ENCODE results near the gene L3MBTL2. TPM values are rescaled to one million over a fixed set of nuclear protein-coding genes. Genes with fewer than 3 reads are reported as not detected.

The L3MBTL2 gene
- total RNA-seq, 1 donor from 2014 or later, result 39.3 TPM

- Mint-ChIP-seq H3K4me3 (ENCODE audit: low read depth) (no peak overlapping the region), H3K9me3 (no peaks in the 10 kb centered on the region), H3K4me1 (ENCODE audit: low read depth) (no peaks in the 10 kb centered on the region), H3K27me3 (ENCODE audit: low read depth) (peaks cover 6% of the 10 kb centered on the region), H3K27ac (no peak overlapping the region), H3K36me3 (ENCODE audit: low read depth) (no peaks in the 10 kb centered on the region)
- intact Hi-C loops (cut with micrococcal nuclease), result no loop called here
- DNase-seq (ENCODE audit: low spot score), result no peak
Measured at GRCh38 chr22:41191467-41191866, 13.6 kb upstream of the L3MBTL2 start.

- Mint-ChIP-seq H3K27ac (no peak overlapping the region), H3K27me3 (ENCODE audit: low read depth) (peaks cover 12% of the 10 kb centered on the region), H3K9me3 (no peaks in the 10 kb centered on the region), H3K4me3 (ENCODE audit: low read depth) (no peak overlapping the region), H3K4me1 (ENCODE audit: low read depth) (peaks cover 5% of the 10 kb centered on the region), H3K36me3 (ENCODE audit: low read depth) (no peaks in the 10 kb centered on the region)
- intact Hi-C loops (cut with micrococcal nuclease), result no loop called here
- DNase-seq (ENCODE audit: low spot score), result no peak
Measured at GRCh38 chr22:41193829-41194228, 11.3 kb upstream of the L3MBTL2 start.

DNA sequence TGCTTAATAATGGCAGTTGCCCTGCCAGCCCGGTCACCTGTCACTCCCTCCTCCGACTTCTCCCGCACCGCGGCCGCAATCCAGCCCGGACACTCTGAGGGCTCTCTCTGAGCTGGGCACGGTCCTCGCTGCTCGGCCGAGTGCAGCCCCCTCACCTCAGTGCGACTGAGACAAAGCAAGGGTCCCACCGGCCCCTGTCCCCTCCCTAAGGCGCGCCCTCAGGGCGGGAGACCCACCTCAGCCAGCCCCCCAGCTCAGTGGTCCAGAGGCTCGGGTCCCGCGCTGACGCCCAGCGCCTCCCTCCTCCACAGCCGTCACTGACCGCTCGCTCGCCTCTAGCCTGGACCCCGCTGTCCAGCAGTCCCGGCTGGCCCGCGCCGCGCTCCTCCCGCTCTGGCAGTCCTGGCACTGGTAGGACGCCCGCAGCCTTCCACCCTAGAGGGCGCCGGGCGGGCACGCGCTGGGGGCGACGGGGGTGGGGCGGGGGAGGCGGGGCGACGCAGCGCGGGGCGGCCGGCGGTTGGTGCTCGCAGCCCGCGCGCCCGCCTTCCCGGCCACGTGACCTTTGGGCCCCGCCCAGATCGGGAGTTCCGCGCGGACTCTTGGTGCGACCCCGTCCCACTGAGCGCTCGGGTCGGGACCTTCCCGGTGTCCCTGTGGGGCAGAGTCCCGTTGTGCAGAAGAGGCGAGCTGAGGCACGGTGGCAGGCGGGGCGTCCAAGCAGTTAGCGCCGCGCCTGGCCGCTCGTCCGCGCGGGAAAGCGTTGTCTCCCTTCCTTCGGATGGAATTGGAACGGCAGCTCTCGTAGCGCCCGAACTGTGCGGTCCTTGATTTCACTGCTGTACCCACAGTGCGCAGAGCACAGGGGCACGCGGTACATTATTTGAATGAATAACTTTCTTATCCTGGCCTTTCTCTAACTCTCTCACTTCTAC lies 7.8 kb upstream of the L3MBTL2 start:
- no peak overlapping the region for H3K27ac Mint-ChIP-seq
- peak overlapping the region; percentile 86 for H3K4me3 Mint-ChIP-seq (ENCODE audit: low read depth)
- no peaks in the 10 kb centered on the region for H3K9me3 Mint-ChIP-seq
- peak; percentile 76 for DNase-seq (ENCODE audit: low spot score)
- peaks cover 5% of the 10 kb centered on the region for H3K4me1 Mint-ChIP-seq (ENCODE audit: low read depth)
- H3K27me3 Mint-ChIP-seq (ENCODE audit: low read depth), result peaks cover 27% of the 10 kb centered on the region
- intact Hi-C loops (cut with micrococcal nuclease), result loop anchor here (1.0 kb wide), 1 partner anchor 8 kb away; the partner anchor contains the start of gene L3MBTL2
- H3K36me3 Mint-ChIP-seq (ENCODE audit: low read depth), result no peaks in the 10 kb centered on the region

- H3K36me3 Mint-ChIP-seq (ENCODE audit: low read depth), result no peaks in the 10 kb centered on the region
- peak overlapping the region; percentile 86 for H3K4me3 Mint-ChIP-seq (ENCODE audit: low read depth)
- no peak overlapping the region for H3K27ac Mint-ChIP-seq
- peaks cover 5% of the 10 kb centered on the region for H3K4me1 Mint-ChIP-seq (ENCODE audit: low read depth)
- no peaks in the 10 kb centered on the region for H3K9me3 Mint-ChIP-seq
- H3K27me3 Mint-ChIP-seq (ENCODE audit: low read depth), result peaks cover 28% of the 10 kb centered on the region
- peak; percentile 49 for DNase-seq (ENCODE audit: low spot score)
- intact Hi-C loops (cut with micrococcal nuclease), result no loop called here
Measured at GRCh38 chr22:41198027-41198580, 7.0 kb upstream of the L3MBTL2 start.

GRCh38 chr22:41201141-41201540 lies 4.0 kb upstream of the L3MBTL2 start:
- intact Hi-C loops (cut with micrococcal nuclease), result loop anchor here (10.0 kb wide), 1 partner anchor 244 kb away; the partner anchor contains the start of gene TOB2
- Mint-ChIP-seq H3K4me3 (ENCODE audit: low read depth) (no peak overlapping the region), H3K4me1 (ENCODE audit: low read depth) (peaks cover 8% of the 10 kb centered on the region), H3K27me3 (ENCODE audit: low read depth) (peaks cover 30% of the 10 kb centered on the region), H3K36me3 (ENCODE audit: low read depth) (peaks cover 3% of the 10 kb centered on the region), H3K9me3 (no peaks in the 10 kb centered on the region), H3K27ac (no peak overlapping the region)
- no peak for DNase-seq (ENCODE audit: low spot score)

DNA sequence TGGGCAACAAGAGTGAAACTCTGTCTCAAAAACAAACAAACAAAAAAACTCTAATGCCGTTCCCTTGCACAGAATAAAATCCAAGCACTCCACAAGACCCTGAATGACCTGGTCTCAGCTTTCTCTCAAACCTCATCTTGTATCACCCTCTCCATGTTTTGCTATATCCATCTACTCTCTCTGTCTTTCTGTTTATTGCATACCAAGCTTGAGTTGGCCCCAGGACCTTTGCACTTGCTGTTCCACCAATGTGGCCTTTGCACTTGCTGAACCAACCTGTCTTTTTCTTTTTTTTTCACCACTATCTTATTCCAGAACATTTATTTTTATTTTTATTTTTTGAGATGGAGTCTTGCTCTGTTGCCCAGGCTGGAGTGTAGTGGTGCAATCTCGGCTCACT lies 2.0 kb upstream of the L3MBTL2 start:
- Mint-ChIP-seq H3K9me3 (no peaks in the 10 kb centered on the region), H3K36me3 (ENCODE audit: low read depth) (peaks cover 10% of the 10 kb centered on the region), H3K4me1 (ENCODE audit: low read depth) (peaks cover 13% of the 10 kb centered on the region), H3K27me3 (ENCODE audit: low read depth) (peaks cover 26% of the 10 kb centered on the region), H3K4me3 (ENCODE audit: low read depth) (no peak overlapping the region), H3K27ac (no peak overlapping the region)
- intact Hi-C loops (cut with micrococcal nuclease), result loop anchor here (10.0 kb wide), 1 partner anchor 242 kb away; the partner anchor contains the start of gene TOB2
- no peak for DNase-seq (ENCODE audit: low spot score)

DNA sequence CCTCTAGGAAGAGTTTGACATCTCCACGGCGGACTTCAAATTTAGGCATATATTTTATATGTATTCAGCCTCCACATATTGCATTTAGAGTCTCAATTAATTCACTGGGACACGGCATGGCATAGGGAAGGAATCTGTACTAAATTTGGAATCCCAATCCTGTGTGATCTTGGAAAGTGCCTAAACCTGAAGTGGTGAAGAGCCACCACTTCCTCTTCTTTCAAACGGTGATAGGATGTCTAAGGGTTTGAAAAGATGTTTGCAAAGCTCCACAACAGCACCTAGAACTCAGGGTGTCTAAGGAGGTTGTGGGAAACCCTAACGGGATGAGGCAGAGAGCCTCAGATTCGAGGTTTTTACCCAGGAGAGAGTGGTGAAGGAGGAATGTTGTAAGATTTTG lies 1.0 kb upstream of the L3MBTL2 start:
- peak overlapping the region; percentile 54 for H3K4me3 Mint-ChIP-seq (ENCODE audit: low read depth)

GRCh38 chr22:41206719-41207118 lies 1.6 kb downstream of the L3MBTL2 start:
- Mint-ChIP-seq H3K4me3 (ENCODE audit: low read depth) (peak overlapping the region; percentile 58), H3K36me3 (ENCODE audit: low read depth) (peaks cover 25% of the 10 kb centered on the region), H3K4me1 (ENCODE audit: low read depth) (peaks cover 12% of the 10 kb centered on the region), H3K27me3 (ENCODE audit: low read depth) (peaks cover 9% of the 10 kb centered on the region), H3K27ac (no peak overlapping the region), H3K9me3 (no peaks in the 10 kb centered on the region)
- DNase-seq (ENCODE audit: low spot score), result no peak
- intact Hi-C loops (cut with micrococcal nuclease), result loop anchor here (5.0 to 10.0 kb wide), 2 partner anchors 238 to 254 kb away; partner anchors contain the start of genes RBX1 and TOB2

More for the DNA sequence above, 1.0 kb upstream of the L3MBTL2 start:
- Mint-ChIP-seq H3K9me3 (no peaks in the 10 kb centered on the region), H3K4me1 (ENCODE audit: low read depth) (peaks cover 12% of the 10 kb centered on the region), H3K27ac (no peak overlapping the region), H3K27me3 (ENCODE audit: low read depth) (peaks cover 24% of the 10 kb centered on the region), H3K36me3 (ENCODE audit: low read depth) (peaks cover 14% of the 10 kb centered on the region)
- intact Hi-C loops (cut with micrococcal nuclease), result loop anchor here (10.0 kb wide), 1 partner anchor 241 kb away; the partner anchor contains the start of gene TOB2
- DNase-seq (ENCODE audit: low spot score), result no peak

DNA sequence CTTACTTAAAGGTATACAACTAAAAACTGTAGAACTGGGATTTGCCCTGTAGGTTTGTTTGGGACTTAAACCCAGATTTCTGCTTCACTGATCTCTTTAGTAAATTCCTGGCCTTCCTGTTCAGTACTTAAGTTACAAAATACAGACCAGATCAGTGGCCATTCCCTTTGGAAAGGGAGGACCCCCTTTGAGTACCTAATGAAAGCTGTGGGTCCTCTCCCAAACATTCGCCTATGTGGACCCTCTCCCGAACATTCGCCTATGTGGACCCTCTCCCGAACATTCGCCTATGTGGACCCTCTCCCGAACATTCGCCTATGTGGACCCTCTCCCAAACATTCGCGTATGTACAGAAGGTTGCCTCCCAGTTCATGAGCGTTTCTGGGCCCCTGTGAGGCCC lies 10.3 kb downstream of the L3MBTL2 start:
- Mint-ChIP-seq H3K9me3 (no peaks in the 10 kb centered on the region), H3K27me3 (ENCODE audit: low read depth) (no peaks in the 10 kb centered on the region), H3K4me1 (ENCODE audit: low read depth) (peaks cover 21% of the 10 kb centered on the region), H3K27ac (no peak overlapping the region), H3K4me3 (ENCODE audit: low read depth) (no peak overlapping the region), H3K36me3 (ENCODE audit: low read depth) (peaks cover 59% of the 10 kb centered on the region)
- DNase-seq (ENCODE audit: low spot score), result no peak
- intact Hi-C loops (cut with micrococcal nuclease), result no loop called here

DNA sequence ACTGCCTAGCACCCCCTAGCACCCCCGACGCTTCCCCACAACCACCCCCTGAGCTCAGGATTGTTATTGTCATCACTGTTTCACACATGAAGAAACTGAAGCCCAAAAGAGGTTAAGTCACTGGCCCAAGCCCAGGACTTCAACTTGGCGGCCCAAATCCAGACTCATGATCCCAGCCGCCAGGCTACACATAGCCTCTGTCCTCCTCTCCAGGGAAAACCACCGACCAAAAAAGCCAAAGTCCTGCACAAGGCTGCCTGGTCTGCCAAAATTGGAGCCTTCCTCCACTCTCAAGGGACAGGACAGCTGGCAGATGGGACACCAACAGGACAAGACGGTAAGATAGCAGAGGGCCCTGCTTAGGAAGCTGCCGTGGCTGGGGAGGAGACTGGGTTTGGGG lies 10.8 kb downstream of the L3MBTL2 start:
- intact Hi-C loops (cut with micrococcal nuclease), result no loop called here
- Mint-ChIP-seq H3K36me3 (ENCODE audit: low read depth) (peaks cover 59% of the 10 kb centered on the region), H3K9me3 (no peaks in the 10 kb centered on the region), H3K4me3 (ENCODE audit: low read depth) (no peak overlapping the region), H3K27ac (peak overlapping the region; percentile 17), H3K4me1 (ENCODE audit: low read depth) (peaks cover 21% of the 10 kb centered on the region), H3K27me3 (ENCODE audit: low read depth) (no peaks in the 10 kb centered on the region)
- DNase-seq (ENCODE audit: low spot score), result no peak

GRCh38 chr22:41216984-41217383 lies 11.9 kb downstream of the L3MBTL2 start:
- peaks cover 64% of the 10 kb centered on the region for H3K36me3 Mint-ChIP-seq (ENCODE audit: low read depth)

DNA sequence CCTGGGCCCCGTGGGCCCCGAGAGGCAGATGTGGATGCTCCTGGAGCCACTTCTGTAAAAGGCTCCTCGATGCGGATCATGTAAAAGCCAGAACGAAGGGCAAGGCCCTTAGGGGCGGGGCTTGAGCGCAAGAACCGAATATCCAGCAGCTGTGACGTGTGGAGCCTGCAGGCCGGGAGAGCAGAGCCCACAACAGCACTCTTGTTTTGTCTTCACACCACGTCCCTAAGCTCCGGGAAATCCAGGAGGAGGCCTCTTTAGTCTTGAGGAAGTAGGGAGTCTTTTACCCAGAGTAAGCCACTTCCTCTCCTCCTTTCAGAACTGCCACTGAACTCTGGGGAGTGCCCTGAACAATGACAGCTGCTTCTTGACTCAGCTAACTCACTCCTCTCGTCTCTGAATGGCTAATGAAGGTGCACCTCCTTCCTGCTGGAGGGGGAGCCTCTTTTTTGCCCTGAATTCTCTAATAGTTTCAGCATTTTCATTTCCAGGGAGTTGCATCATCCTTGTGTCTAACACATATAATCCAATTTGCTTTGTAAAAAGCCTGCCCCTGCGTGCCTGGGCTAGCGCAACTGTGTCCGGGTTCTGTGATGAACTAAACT lies 12.5 kb downstream of the L3MBTL2 start:
- peaks cover 21% of the 10 kb centered on the region for H3K4me1 Mint-ChIP-seq (ENCODE audit: low read depth)
- DNase-seq (ENCODE audit: low spot score), result peak; percentile 38
- peak overlapping the region; percentile 55 for H3K4me3 Mint-ChIP-seq (ENCODE audit: low read depth)
- no peaks in the 10 kb centered on the region for H3K27me3 Mint-ChIP-seq (ENCODE audit: low read depth)
- H3K27ac Mint-ChIP-seq, result peak overlapping the region; percentile 75
- H3K9me3 Mint-ChIP-seq, result no peaks in the 10 kb centered on the region
- intact Hi-C loops (cut with micrococcal nuclease), result no loop called here
- peaks cover 66% of the 10 kb centered on the region for H3K36me3 Mint-ChIP-seq (ENCODE audit: low read depth)

More at GRCh38 chr22:41216984-41217383, 11.9 kb downstream of the L3MBTL2 start:
- intact Hi-C loops (cut with micrococcal nuclease), result no loop called here
- Mint-ChIP-seq H3K9me3 (no peaks in the 10 kb centered on the region), H3K4me1 (ENCODE audit: low read depth) (peaks cover 21% of the 10 kb centered on the region), H3K27me3 (ENCODE audit: low read depth) (no peaks in the 10 kb centered on the region), H3K27ac (peak overlapping the region; percentile 26), H3K4me3 (ENCODE audit: low read depth) (no peak overlapping the region)
- no peak for DNase-seq (ENCODE audit: low spot score)
